ENCODE data around the gene ST6GAL2.

Gene ST6GAL2

GRCh38 chr2:106789185-106789584 lies 96.8 kb downstream of the ST6GAL2 start:
- peaks cover 22% of the 10 kb centered on the region for H3K9me3 ChIP-seq (ENCODE audit: control insufficient read depth, insufficient read depth, low read depth, low read length)
- H3K4me3 ChIP-seq (ENCODE audit: low read depth, low read length) = no peak overlapping the region
- no peak overlapping the region for H3K27ac ChIP-seq (ENCODE audit: low read depth, low read length)
- H3K27me3 ChIP-seq (ENCODE audit: control insufficient read depth, insufficient read depth, low read length) = no peaks in the 10 kb centered on the region
- H3K4me1 ChIP-seq (ENCODE audit: control insufficient read depth, insufficient read depth, low read length) = no peaks in the 10 kb centered on the region
- no peak overlapping the region for H3K9ac ChIP-seq (ENCODE audit: low read length)
- no peaks in the 10 kb centered on the region for H3K36me3 ChIP-seq (ENCODE audit: control insufficient read depth, insufficient read depth, low read length)

- no peaks in the 10 kb centered on the region for H3K4me1 ChIP-seq (ENCODE audit: control insufficient read depth, insufficient read depth, low read length)
- no peak overlapping the region for H3K4me3 ChIP-seq (ENCODE audit: low read depth, low read length)
- H3K9ac ChIP-seq (ENCODE audit: low read length) = no peak overlapping the region
- no peaks in the 10 kb centered on the region for H3K27me3 ChIP-seq (ENCODE audit: control insufficient read depth, insufficient read depth, low read length)
- no peak overlapping the region for H3K27ac ChIP-seq (ENCODE audit: low read depth, low read length)
- no peaks in the 10 kb centered on the region for H3K36me3 ChIP-seq (ENCODE audit: control insufficient read depth, insufficient read depth, low read length)
- no peaks in the 10 kb centered on the region for H3K9me3 ChIP-seq (ENCODE audit: control insufficient read depth, insufficient read depth, low read depth, low read length)
Observed at GRCh38 chr2:106782681-106783080, 103.3 kb downstream of the ST6GAL2 start.

GRCh38 chr2:106781196-106781595 lies 104.8 kb downstream of the ST6GAL2 start:
- no peak overlapping the region for H3K4me3 ChIP-seq (ENCODE audit: low read depth, low read length)
- no peaks in the 10 kb centered on the region; the same call in 1 of the 2 replicates for H3K9me3 ChIP-seq (ENCODE audit: control insufficient read depth, insufficient read depth, low read depth, low read length)
- no peaks in the 10 kb centered on the region for H3K36me3 ChIP-seq (ENCODE audit: control insufficient read depth, insufficient read depth, low read length)
- no peaks in the 10 kb centered on the region for H3K27me3 ChIP-seq (ENCODE audit: control insufficient read depth, insufficient read depth, low read length)
- no peak overlapping the region for H3K9ac ChIP-seq (ENCODE audit: low read length)
- H3K27ac ChIP-seq (ENCODE audit: low read depth, low read length) = no peak overlapping the region
- no peaks in the 10 kb centered on the region for H3K4me1 ChIP-seq (ENCODE audit: control insufficient read depth, insufficient read depth, low read length)

GRCh38 chr2:106771811-106772210 lies 114.2 kb downstream of the ST6GAL2 start:
- Histone ChIP-seq H3K27ac (ENCODE audit: low read depth, low read length) (no peak overlapping the region), H3K27me3 (ENCODE audit: control insufficient read depth, insufficient read depth, low read length) (no peaks in the 10 kb centered on the region), H3K9ac (ENCODE audit: low read length) (no peak overlapping the region), H3K4me1 (ENCODE audit: control insufficient read depth, insufficient read depth, low read length) (no peaks in the 10 kb centered on the region), H3K9me3 (ENCODE audit: control insufficient read depth, insufficient read depth, low read depth, low read length) (peaks cover 5% of the 10 kb centered on the region; the same call in 1 of the 2 replicates), H3K36me3 (ENCODE audit: control insufficient read depth, insufficient read depth, low read length) (no peaks in the 10 kb centered on the region), H3K4me3 (ENCODE audit: low read depth, low read length) (no peak overlapping the region)

- no peaks in the 10 kb centered on the region for H3K27me3 ChIP-seq (ENCODE audit: control insufficient read depth, insufficient read depth, low read length)
Observed at GRCh38 chr2:106770986-106771385, 115.0 kb downstream of the ST6GAL2 start.

GRCh38 chr2:106764614-106765013 lies 121.4 kb downstream of the ST6GAL2 start:
- no peaks in the 10 kb centered on the region for H3K27me3 ChIP-seq (ENCODE audit: control insufficient read depth, insufficient read depth, low read length)
- no peaks in the 10 kb centered on the region for H3K36me3 ChIP-seq (ENCODE audit: control insufficient read depth, insufficient read depth, low read length)
- H3K4me1 ChIP-seq (ENCODE audit: control insufficient read depth, insufficient read depth, low read length) = peaks cover 5% of the 10 kb centered on the region; the same call in 1 of the 2 replicates
- H3K9me3 ChIP-seq (ENCODE audit: control insufficient read depth, insufficient read depth, low read depth, low read length) = peaks cover 8% of the 10 kb centered on the region
- H3K4me3 ChIP-seq (ENCODE audit: low read depth, low read length) = no peak overlapping the region
- H3K9ac ChIP-seq (ENCODE audit: low read length) = no peak overlapping the region
- H3K27ac ChIP-seq (ENCODE audit: low read depth, low read length) = no peak overlapping the region

More at GRCh38 chr2:106770986-106771385, 115.0 kb downstream of the ST6GAL2 start:
- Histone ChIP-seq H3K4me3 (ENCODE audit: low read depth, low read length) (no peak overlapping the region), H3K9ac (ENCODE audit: low read length) (no peak overlapping the region), H3K27ac (ENCODE audit: low read depth, low read length) (no peak overlapping the region), H3K9me3 (ENCODE audit: control insufficient read depth, insufficient read depth, low read depth, low read length) (peaks cover 9% of the 10 kb centered on the region), H3K4me1 (ENCODE audit: control insufficient read depth, insufficient read depth, low read length) (no peaks in the 10 kb centered on the region), H3K36me3 (ENCODE audit: control insufficient read depth, insufficient read depth, low read length) (no peaks in the 10 kb centered on the region)

- Histone ChIP-seq H3K27ac (ENCODE audit: low read depth, low read length) (no peak overlapping the region), H3K9ac (ENCODE audit: low read length) (no peak overlapping the region), H3K9me3 (ENCODE audit: control insufficient read depth, insufficient read depth, low read depth, low read length) (peaks cover 5% of the 10 kb centered on the region; the same call in 1 of the 2 replicates), H3K4me3 (ENCODE audit: low read depth, low read length) (no peak overlapping the region), H3K27me3 (ENCODE audit: control insufficient read depth, insufficient read depth, low read length) (no peaks in the 10 kb centered on the region), H3K4me1 (ENCODE audit: control insufficient read depth, insufficient read depth, low read length) (peaks cover 8% of the 10 kb centered on the region; the same call in 1 of the 2 replicates), H3K36me3 (ENCODE audit: control insufficient read depth, insufficient read depth, low read length) (no peaks in the 10 kb centered on the region)
Observed at GRCh38 chr2:106759966-106760365, 126.0 kb downstream of the ST6GAL2 start.

- no peaks in the 10 kb centered on the region for H3K27me3 ChIP-seq (ENCODE audit: control insufficient read depth, insufficient read depth, low read length)
- no peak overlapping the region for H3K27ac ChIP-seq (ENCODE audit: low read depth, low read length)
- H3K9me3 ChIP-seq (ENCODE audit: control insufficient read depth, insufficient read depth, low read depth, low read length) = peaks cover 8% of the 10 kb centered on the region; the same call in 1 of the 2 replicates
- no peak overlapping the region for H3K9ac ChIP-seq (ENCODE audit: low read length)
- H3K36me3 ChIP-seq (ENCODE audit: control insufficient read depth, insufficient read depth, low read length) = no peaks in the 10 kb centered on the region
- H3K4me1 ChIP-seq (ENCODE audit: control insufficient read depth, insufficient read depth, low read length) = peaks cover 8% of the 10 kb centered on the region; the same call in 1 of the 2 replicates
- H3K4me3 ChIP-seq (ENCODE audit: low read depth, low read length) = no peak overlapping the region
Observed at GRCh38 chr2:106758901-106759497, 127.0 kb downstream of the ST6GAL2 start.
